HG03378 (cell line): ENCODE results near the gene AARS2.
A peak's percentile ranks its signal among the peaks of the same experiment; 100 is the strongest.

ENCODE experiments used
- ATAC-seq: cut with Tn5 transposase; IDR thresholded peaks from one replicate; pipeline ENCODE4 v1.9.1; 2021; ENCODE audit warnings: mild to moderate bottlenecking, moderate library complexity; ENCODE audit not compliant: unreplicated experiment

AARS2 gene

GRCh38 chr6:44276667-44277640, 36.2 kb downstream of the AARS2 start:
- no peak for ATAC-seq

DNA sequence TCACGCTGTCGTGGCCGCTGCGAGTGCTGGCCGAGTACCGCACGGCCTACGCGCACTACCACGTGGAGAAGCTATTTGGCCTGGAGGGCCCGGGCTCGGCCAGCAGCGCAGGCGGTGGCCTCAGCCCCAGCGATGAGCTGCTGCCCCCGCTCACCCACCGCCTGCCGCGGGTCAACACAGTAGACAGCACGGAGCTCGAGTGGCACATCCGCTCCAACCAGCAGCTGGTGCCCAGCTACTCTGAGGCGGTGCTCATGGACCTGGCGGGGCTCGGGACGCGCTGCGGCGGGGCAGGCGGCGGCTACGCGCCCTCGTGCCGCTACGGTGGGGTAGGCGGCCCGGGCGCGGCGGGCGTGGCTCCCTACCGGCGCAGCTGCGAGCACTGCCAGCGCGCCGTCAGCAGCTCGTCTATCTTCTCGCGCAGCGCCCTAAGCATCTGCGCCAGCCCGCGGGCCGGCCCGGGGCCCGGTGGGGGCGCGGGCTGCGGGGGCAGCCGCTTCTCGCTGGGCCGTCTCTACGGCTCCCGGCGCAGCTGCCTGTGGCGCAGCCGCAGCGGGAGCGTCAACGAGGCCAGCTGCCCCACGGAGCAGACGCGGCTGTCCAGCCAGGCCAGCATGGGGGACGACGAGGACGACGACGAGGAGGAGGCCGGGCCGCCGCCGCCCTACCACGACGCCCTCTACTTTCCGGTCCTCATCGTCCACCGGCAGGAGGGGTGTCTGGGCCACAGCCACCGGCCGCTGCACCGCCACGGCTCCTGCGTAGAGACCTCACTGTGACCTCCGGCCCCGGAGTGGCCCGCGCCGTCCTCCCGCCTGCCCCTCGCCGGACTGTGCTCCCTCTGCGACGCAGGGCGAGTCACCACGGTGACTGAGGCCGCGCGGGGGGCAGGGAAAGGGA, 37.1 kb downstream of the AARS2 start:
- ATAC-seq: no peak

DNA sequence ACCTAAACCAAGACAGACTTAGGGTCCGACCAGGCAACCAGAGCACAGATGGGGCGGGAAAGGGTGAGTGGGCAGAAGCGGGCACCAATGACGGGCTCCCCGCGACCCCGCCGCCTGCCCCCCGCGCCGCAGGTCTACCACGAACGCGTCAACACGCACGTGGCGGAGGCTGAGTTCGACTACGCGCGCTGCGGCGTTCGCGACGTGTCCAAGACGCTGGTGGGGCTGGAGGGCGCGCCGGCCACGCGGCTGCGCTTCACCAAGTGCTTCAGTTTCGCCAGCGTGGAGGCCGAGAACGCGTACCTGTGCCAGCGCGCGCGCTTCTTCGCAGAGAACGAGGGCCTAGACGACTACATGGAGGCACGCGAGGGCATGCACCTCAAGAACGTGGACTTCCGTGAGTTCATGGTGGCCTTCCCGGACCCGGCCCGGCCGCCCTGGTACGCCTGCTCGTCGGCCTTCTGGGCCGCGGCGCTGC, 37.8 kb downstream of the AARS2 start:
- no peak for ATAC-seq

DNA sequence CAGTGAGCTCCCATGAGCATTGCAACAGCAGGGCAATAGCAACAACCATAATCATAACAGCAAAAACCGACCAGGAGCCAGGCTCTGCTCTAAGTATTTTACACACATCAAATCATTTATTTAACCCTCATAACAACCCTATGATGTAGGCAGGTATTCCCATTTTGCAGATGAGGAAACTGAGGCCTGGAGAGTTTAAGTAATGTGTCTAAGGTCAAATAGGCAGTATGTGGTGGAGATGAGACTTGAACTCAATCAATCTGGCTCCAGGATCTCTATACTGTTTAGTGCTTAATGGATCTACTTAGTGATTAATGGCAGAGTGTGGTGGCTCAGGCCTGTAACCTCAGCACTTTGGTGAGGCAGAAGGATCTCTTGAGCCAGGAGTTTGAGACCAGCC, 39.5 kb downstream of the AARS2 start:
- ATAC-seq: no peak

DNA sequence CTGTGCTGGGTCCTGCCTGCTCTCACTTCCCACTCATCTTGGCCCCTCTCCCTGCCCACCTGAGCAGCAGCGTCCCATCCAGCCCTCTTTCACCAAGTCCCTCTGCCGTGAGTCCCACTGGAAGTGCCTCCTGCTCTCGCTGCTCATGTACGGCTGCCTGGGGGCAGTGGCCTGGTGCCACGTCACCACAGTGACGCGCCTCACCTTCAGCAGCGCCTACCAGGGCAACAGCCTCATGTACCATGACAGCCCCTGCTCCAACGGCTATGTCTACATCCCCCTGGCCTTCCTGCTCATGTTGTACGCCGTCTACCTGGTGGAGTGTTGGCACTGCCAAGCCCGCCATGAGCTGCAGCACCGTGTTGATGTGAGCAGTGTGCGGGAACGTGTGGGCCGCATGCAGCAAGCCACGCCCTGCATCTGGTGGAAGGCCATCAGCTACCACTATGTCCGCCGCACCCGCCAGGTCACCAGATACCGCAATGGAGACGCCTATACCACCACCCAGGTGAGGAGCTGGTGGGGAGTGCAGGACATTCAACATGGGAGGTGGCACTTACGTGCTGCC, 40.1 kb downstream of the AARS2 start:
- no peak for ATAC-seq

GRCh38 chr6:44272529-44272928, 40.6 kb downstream of the AARS2 start:
- no peak for ATAC-seq

- no peak for ATAC-seq
Observed at GRCh38 chr6:44271914-44272313, 41.2 kb downstream of the AARS2 start.

DNA sequence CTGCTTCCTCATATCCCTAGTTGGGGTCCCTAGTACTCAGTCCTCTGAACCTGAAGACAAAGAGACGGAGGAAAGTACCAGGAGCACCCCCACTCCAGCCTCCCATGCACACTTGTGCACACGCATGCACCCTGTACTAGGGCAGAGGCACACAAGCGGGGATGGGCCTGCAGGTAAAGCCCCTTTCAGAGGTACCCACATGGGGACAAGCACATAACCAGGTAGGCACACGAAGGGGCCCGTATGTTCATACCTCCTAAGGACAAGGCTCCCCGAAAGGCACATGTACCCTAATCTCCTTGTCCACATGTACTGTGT, 41.8 kb downstream of the AARS2 start:
- no peak for ATAC-seq

DNA sequence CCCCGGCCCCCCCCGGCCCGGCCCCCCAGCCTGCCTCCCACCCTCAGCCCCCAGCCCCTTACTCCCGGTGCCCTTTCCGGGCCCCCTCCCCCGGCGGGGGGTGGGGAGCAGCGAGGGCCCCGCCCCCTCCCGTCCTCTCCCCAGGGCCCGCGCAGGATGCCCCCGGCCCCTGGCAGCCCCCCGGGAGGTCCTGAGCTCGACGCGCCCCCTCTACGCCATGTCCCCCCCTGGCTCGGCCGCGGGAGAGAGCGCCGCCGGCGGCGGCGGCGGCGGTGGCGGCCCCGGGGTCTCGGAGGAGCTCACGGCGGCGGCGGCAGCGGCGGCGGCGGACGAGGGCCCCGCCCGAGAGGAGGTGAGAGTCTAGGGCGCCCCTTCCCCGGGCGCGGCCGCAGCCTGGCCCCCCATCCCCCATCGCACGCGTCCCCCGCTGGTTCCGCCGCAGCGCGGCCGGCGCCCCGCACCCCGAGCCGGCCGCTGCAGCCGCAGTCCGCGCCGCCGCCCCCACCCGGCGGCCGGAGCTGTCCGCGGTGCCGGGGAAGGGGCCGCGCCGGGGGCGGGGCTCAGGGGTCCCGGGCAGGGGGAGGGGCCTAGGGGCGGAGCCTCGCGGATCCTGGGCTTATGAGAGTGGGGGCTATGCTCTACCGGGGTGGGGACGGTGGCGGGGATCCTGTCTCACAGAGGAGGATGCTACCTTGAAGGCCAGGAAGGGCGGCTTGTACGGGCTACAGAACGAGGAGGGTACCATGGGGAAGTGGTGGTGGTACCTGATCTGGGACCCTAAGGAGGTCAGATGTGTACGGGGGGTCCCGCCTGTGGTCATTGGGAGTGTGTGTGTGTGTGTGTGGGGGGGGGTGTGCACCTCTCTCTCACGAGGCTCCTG, 42.4 kb downstream of the AARS2 start:
- ATAC-seq: no peak

DNA sequence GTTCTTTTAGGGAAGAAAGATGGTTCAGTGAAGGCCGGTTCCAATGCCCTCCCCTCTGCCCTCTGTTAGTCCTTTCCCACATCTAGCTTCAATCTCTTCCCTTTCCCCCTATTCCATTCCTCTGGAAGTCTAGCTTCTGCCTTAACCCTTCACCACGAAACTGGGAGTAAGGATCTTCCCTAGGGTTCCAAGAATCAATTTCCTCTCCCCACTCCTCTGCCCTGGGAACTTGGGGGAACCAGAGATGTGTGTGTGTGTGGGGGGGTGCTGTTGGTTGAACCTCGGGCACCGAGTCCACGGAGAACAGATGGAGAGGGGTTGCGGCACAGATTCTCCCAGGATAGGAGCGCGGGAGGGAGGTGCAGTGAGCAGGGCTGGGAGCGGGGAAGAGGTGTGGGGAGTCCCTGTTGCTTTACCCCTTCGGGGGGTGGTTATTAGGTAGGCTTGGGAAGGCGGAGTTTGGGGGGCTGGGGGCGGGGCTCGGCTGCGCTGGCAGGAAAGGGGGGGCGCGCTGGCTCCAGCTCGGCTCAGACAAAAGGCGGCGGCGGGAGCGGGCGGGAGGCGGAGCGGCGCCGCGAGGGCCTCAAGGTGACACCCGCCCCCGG, 43.1 kb downstream of the AARS2 start, which contains the start of gene TMEM151B:
Gene TMEM151B, plus strand, starts transcription at position 530 of the 605 bp plus-strand sequence. CDS start 293 bp downstream, outside the sequence.
- no peak for ATAC-seq

- ATAC-seq: no peak
Observed at GRCh38 chr6:44269178-44269920, 43.8 kb downstream of the AARS2 start.

DNA sequence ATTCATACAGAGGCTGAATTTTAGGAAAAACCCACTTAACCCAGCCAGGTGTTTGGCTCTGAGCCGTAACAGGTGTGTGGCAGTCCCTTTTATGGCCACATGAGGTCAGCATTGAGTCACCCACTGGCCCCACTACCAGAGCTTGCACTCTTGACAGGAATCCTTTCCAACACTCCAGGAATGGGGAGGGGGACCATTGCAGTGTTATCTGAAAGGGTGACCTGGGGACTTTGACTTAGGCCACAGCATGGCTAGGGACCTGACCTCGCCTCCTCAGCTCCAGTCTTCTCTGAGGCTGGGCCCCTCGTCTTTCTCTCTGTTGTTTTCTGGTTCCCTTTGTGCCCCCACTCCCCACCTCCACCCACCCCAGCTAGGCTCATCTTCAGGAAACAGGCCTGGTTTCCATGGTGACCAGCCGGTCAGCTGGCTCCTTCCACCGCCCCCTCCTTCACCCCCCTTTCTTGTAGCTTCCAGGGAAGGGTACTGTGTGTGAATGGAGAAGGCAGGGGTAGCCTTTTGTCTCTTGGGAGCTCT, 45.0 kb downstream of the AARS2 start:
- ATAC-seq: no peak

GRCh38 chr6:44267252-44267651, 45.9 kb downstream of the AARS2 start:
- ATAC-seq: no peak

DNA sequence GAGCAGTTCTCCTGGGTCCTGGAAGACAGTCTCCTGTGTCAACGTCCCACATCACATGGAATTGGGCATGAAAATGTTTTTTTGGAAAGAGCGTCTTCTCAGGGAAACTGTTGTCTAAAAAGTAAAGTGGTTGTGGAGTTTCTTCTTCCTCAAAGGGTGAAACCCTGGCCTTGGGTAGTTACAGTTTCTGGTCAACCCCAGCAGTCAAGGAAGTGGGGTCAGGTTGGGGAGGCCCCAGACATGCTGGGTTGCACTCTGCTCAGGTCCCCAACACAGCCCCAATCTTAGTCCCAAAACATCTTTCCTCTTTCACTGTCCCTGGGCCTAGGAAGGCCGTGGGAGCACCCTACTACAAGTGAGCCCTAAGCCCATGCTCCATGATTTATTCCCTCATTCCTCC, 46.8 kb downstream of the AARS2 start:
- peak; percentile 28 for ATAC-seq

DNA sequence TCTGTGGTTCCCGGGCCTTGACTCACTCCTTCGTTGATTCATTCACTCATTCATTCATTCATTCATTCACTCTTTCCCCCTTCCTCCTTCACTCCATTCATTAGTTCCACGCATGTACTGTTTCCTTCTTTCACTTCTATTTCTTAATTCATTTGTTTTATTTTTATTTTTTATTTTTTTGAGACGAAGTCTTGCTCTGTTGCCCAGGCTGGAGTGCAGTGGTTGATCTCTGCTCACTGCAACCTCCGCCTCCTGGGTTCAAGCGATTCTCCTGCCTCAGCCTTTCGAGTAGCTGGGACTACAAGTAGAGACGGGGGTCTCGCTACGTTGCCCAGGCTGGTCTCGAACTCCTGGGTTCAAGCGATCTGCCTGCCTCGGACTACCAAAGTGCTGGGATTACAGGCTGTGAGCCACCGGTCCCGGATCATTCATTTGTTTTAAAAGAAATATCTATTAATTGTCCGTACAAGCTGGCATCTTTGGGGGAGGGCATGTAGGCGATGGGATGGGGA, 47.4 kb downstream of the AARS2 start:
- no peak for ATAC-seq

DNA sequence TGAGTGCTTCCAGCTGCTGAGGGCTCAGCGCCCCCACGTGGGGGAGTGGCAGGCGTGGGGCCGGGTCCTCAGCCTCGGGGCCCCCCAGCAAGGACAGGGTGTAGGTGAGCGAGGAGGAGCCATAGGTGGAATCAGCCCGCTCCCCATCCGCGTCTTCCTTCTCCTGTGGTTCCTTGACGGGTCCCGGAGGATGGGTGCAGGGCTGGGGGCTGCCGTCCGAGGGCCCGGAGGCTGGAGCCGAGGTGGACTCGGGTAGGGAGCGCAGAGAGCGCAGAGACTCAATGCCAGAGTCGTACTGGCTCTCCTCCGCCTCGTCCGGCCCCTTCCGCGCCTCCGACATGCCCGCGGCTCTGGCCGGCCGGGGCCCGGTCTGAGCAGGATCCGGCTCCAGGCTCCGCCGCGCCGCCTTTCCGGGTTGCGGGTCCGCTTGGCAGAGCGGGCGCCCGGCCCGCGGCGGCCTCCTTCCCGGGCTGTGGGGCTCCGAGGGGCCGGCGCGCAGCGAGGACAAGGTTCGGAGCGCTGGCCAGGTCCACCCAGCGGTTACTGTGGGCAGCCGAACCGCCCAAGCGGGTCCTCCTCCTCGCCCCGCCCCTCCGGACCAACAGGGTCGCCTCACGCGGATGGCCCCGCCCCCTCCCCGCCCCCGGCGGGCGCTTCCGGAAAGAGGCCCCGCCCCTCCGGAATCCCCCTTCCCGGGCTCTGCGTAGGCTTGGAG, 48.0 kb downstream of the AARS2 start, which contains the start of gene NFKBIE:
Gene NFKBIE, minus strand, starts transcription at position 545 of the 715 bp plus-strand sequence. Its CDS starts 205 bp downstream, at position 340.
- ATAC-seq: peak; percentile 23

- ATAC-seq: no peak
Observed at GRCh38 chr6:44264154-44265006, 48.8 kb downstream of the AARS2 start.
